Measurements from ENCODE around the gene KCNQ1.

DNA sequence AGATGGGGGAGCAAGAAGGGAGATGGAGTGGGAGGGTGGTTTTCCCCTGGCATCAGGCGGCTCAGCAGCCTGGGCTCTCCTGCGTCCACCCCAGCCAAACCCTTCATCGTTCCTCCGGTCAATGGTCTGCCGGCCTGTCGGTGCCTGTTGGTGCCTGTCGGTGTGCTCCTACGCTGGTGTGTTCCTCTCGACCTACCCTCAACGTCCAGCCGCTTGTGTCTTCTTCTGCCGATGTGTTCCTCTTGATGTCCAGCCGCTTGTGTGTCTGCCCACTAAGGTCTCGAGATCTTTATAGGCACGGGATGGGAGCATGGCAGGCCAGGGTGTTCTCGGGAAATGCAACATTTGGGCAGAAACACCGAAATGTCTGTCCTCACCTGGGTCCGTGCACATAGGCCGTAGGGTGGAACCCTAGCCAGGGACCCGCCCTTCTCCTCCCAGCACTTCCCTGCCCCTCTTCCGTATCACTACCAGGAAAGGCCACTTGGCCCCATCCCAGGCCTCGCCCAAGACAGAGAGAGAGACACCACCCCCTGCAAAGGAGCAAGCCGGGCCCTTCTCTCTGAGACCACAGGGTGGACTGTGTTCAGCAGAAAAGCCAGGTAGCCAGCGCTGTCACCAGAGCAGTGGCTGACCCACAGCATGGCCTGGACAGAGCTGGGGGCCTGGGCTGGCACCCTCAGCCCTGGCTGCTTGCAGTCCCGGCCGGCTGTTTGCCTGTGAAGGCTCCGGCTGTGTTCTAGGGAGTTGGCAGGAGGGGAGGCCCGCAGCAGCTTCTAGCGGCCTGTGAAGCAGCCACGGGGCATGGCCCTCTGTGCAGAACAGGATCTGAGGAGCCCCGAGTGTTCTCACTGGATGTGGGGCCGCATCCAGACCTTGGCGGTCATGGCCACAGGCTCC is 316.6 kb downstream of the KCNQ1 start:
- TF ChIP-seq CTCF (IDR thresholded peaks at IDR 0.05; ENCODE audit: low read length) (no peak), EZH2 (IDR thresholded peaks at IDR 0.05; ENCODE audit: borderline replicate concordance, low read length) (no peak)
